Activated CD4-positive, alpha-beta T cell treated with anti-CD3 and anti-CD28 coated beads for 36 hours (primary cell): ENCODE data around the gene OAS3. TPM values are rescaled to one million over a fixed set of nuclear protein-coding genes. Genes with fewer than 3 reads are reported as not detected.
"Not testable (repeated sequence)": the region's sequence is repeated elsewhere in the genome, so short reads cannot be mapped to it uniquely, and the experiment has no call there.

Experiments used
- ATAC-seq: fragments of 200-7000 bp; cut with Tn5 transposase; one replicate; pipeline ENCODE4 v1.10.0; 2021; ENCODE audit warnings: mild to moderate bottlenecking, moderate library complexity
- CTCF ChIA-PET: fragments of 350-600 bp; sonication (Branson Sonifier 250); formaldehyde crosslinking; loops from one replicate; lab custom pipeline; 2021; ENCODE audit warnings: antibody characterized with exemption; lab: Charles Lee
- POLR2A ChIA-PET: fragments of 350-600 bp; sonication (Branson Sonifier 250); formaldehyde crosslinking; loops from one replicate; lab custom pipeline; 2021; ENCODE audit warnings: antibody characterized with exemption, inconsistent platforms; lab: Charles Lee
- DNase-seq: peaks from one replicate; pipeline ENCODE4 v3.0.0-alpha.2; 2020
- H3K27ac Mint-ChIP-seq: one replicate; pipeline ENCODE4 v1.8.0; 2021; ENCODE audit warnings: mixed read lengths
- H3K27me3 Mint-ChIP-seq: one replicate; pipeline ENCODE4 v1.8.0; 2021; ENCODE audit warnings: mixed read lengths
- H3K36me3 Mint-ChIP-seq: one replicate; pipeline ENCODE4 v1.8.0; 2021; ENCODE audit warnings: low read depth, mixed read lengths
- H3K4me1 Mint-ChIP-seq: one replicate; pipeline ENCODE4 v1.8.0; 2021; ENCODE audit warnings: mixed read lengths
- H3K4me3 Mint-ChIP-seq: one replicate; pipeline ENCODE4 v1.8.0; 2021; ENCODE audit warnings: mild to moderate bottlenecking, moderate library complexity, mixed read lengths
- H3K9me3 Mint-ChIP-seq: one replicate; pipeline ENCODE4 v1.8.0; 2021; ENCODE audit warnings: low read depth, mixed read lengths
- intact Hi-C, 2 experiments: fragments of 100-400 bp; cut with DNase I in 1 of 2; cut with micrococcal nuclease in 1 of 2; formaldehyde crosslinking; loops; one replicate each; pipeline versions ENCODE4 v1.14.2 to v1.15.1; 2022 to 2024; cut with DNase I, micrococcal nuclease
- total RNA-seq, 2 experiments: library from RNA; stranded (reverse); gene quantifications; one replicate each; pipeline ENCODE4 v1.2.3, GENCODE V29; 2021

OAS3 gene
- total RNA-seq, 2 experiments from 2014 or later, result 32.1 to 35.3 TPM

GRCh38 chr12:112905451-112906089, 32.7 kb upstream of the OAS3 start:
- peaks cover 7% of the 10 kb centered on the region for H3K36me3 Mint-ChIP-seq
- peak overlapping the region; percentile 23 for H3K27ac Mint-ChIP-seq
- no peaks in the 10 kb centered on the region for H3K27me3 Mint-ChIP-seq
- DNase-seq (no peak), ATAC-seq (no peak)
- no peaks in the 10 kb centered on the region for H3K9me3 Mint-ChIP-seq
- ChIA-PET POLR2A (no interaction called here), CTCF (interaction anchor here (3.1 kb wide), 1 partner anchor 88 kb away, joined by 17 read pairs; no protein-coding TSS in a partner anchor)
- H3K4me1 Mint-ChIP-seq, result peaks cover 54% of the 10 kb centered on the region
- H3K4me3 Mint-ChIP-seq, result no peak overlapping the region
- intact Hi-C loops, result loop anchor here (2.0 to 10.0 kb wide), 5 partner anchors 31 to 1059 kb away; partner anchors contain the start of genes OAS2 (in 1 of the 2), OAS3 (in 1 of the 2) and RBM19 (in 1 of the 2)

GRCh38 chr12:112906712-112907414, 31.4 kb upstream of the OAS3 start, which contains the start of gene OAS1:
Gene OAS1 (plus strand): TSS chr12:112906962. CDS start chr12:112907040, 78 bp downstream.
- H3K4me3 Mint-ChIP-seq, result peak within 1 kb of the TSS; percentile 85
- no peaks in the 10 kb centered on the region for H3K27me3 Mint-ChIP-seq
- DNase-seq, result peak; percentile 55
- H3K27ac Mint-ChIP-seq, result peak within 1 kb of the TSS; percentile 95
- ChIA-PET POLR2A (interaction anchor here (0.7 to 1.3 kb wide), 3 partner anchors 12 to 85 kb away, joined by 3 to 11 read pairs (median 4); partner anchors contain the start of gene OAS2), CTCF (interaction anchor here (0.6 to 3.1 kb wide), 6 partner anchors 72 to 250 kb away, joined by 3 to 17 read pairs (median 4); partner anchors contain the start of gene OAS2)
- peaks cover 15% of the 10 kb centered on the region for H3K36me3 Mint-ChIP-seq
- peaks cover 56% of the 10 kb centered on the region for H3K4me1 Mint-ChIP-seq
- no peaks in the 10 kb centered on the region for H3K9me3 Mint-ChIP-seq
- intact Hi-C loops, result loop anchor here (1.0 to 10.0 kb wide), 6 partner anchors 30 to 1058 kb away; partner anchors contain the start of genes OAS2 (in 2 of the 2), OAS3 (in 1 of the 2) and RBM19 (in 1 of the 2)
- ATAC-seq, result peak; percentile 85

- Mint-ChIP-seq H3K9me3 (peaks cover 2% of the 10 kb centered on the region), H3K36me3 (peaks cover 22% of the 10 kb centered on the region), H3K27me3 (no peaks in the 10 kb centered on the region), H3K4me3 (peak overlapping the region; percentile 85), H3K4me1 (peaks cover 52% of the 10 kb centered on the region), H3K27ac (peak overlapping the region; percentile 95)
- POLR2A ChIA-PET, result interaction anchor here (0.5 to 1.3 kb wide), 3 partner anchors 13 to 73 kb away, joined by 3 to 11 read pairs (median 3); partner anchors contain the start of gene OAS2
- DNase-seq (no peak), ATAC-seq (peak; percentile 33)
- intact Hi-C loops, result loop anchor here (1.0 to 10.0 kb wide), 6 partner anchors 29 to 1057 kb away; partner anchors contain the start of genes OAS2 (in 2 of the 2), OAS3 (in 1 of the 2) and RBM19 (in 1 of the 2)
- CTCF ChIA-PET, result interaction anchor here (0.6 to 3.1 kb wide), 9 partner anchors 10 to 249 kb away, joined by 3 to 17 read pairs (median 4); partner anchors contain the start of gene OAS2
Measured at GRCh38 chr12:112907415-112908157, 30.7 kb upstream of the OAS3 start.

GRCh38 chr12:112908548-112908947, 29.7 kb upstream of the OAS3 start:
- ATAC-seq (no peak), DNase-seq (peak; percentile 50)
- CTCF ChIA-PET, result interaction anchor here (0.7 to 4.1 kb wide), 6 partner anchors 8 to 85 kb away, joined by 3 to 17 read pairs (median 4); no protein-coding TSS in a partner anchor
- Mint-ChIP-seq H3K9me3 (peaks cover 11% of the 10 kb centered on the region), H3K4me1 (peaks cover 48% of the 10 kb centered on the region), H3K4me3 (peak overlapping the region; percentile 85), H3K27me3 (no peaks in the 10 kb centered on the region), H3K36me3 (peaks cover 31% of the 10 kb centered on the region), H3K27ac (peak overlapping the region; percentile 95)
- intact Hi-C loops, result loop anchor here in 1 of 2 experiments (5.0 to 10.0 kb wide), 2 partner anchors 189 to 1056 kb away; partner anchors contain the start of gene RBM19
- POLR2A ChIA-PET, result no interaction called here

GRCh38 chr12:112909693-112910092, 28.6 kb upstream of the OAS3 start:
- H3K4me1 Mint-ChIP-seq, result peaks cover 42% of the 10 kb centered on the region
- peaks cover 17% of the 10 kb centered on the region for H3K9me3 Mint-ChIP-seq
- H3K27me3 Mint-ChIP-seq, result no peaks in the 10 kb centered on the region
- POLR2A ChIA-PET, result no interaction called here
- ATAC-seq, result no peak
- DNase-seq, result no peak
- H3K27ac Mint-ChIP-seq, result no peak overlapping the region
- CTCF ChIA-PET, result interaction anchor here (4.1 kb wide), 1 partner anchor 9 kb away, joined by 15 read pairs; no protein-coding TSS in a partner anchor
- intact Hi-C loops, result loop anchor here in 1 of 2 experiments (5.0 to 10.0 kb wide), 2 partner anchors 188 to 1055 kb away; partner anchors contain the start of gene RBM19
- peaks cover 37% of the 10 kb centered on the region for H3K36me3 Mint-ChIP-seq
- H3K4me3 Mint-ChIP-seq, result peak overlapping the region; percentile 85

GRCh38 chr12:112913038-112913688, 25.1 kb upstream of the OAS3 start:
- ChIA-PET CTCF (interaction anchor here (0.6 kb wide), 1 partner anchor 123 kb away, joined by 3 read pairs; no protein-coding TSS in a partner anchor), POLR2A (no interaction called here)
- DNase-seq, result no peak
- Mint-ChIP-seq H3K36me3 (peaks cover 52% of the 10 kb centered on the region), H3K4me3 (no peak overlapping the region), H3K27ac (no peak overlapping the region), H3K4me1 (peaks cover 29% of the 10 kb centered on the region), H3K27me3 (no peaks in the 10 kb centered on the region), H3K9me3 (peaks cover 21% of the 10 kb centered on the region)
- ATAC-seq, result no peak
- intact Hi-C loops, result no loop called here

- H3K27me3 Mint-ChIP-seq, DNase-seq, H3K27ac Mint-ChIP-seq, intact Hi-C loops, POLR2A ChIA-PET, H3K4me3 Mint-ChIP-seq, ATAC-seq, CTCF ChIA-PET: not testable (repeated sequence)
- peaks cover 22% of the 10 kb centered on the region for H3K4me1 Mint-ChIP-seq
- peaks cover 59% of the 10 kb centered on the region for H3K36me3 Mint-ChIP-seq
- H3K9me3 Mint-ChIP-seq, result peaks cover 21% of the 10 kb centered on the region
Measured at GRCh38 chr12:112913888-112914287, 24.4 kb upstream of the OAS3 start.

GRCh38 chr12:112916270-112916669, 22.0 kb upstream of the OAS3 start:
- H3K36me3 Mint-ChIP-seq, result peaks cover 59% of the 10 kb centered on the region
- ChIA-PET CTCF (interaction anchor here (0.7 kb wide), 1 partner anchor 16 kb away, joined by 3 read pairs; no protein-coding TSS in a partner anchor), POLR2A (no interaction called here)
- no peak overlapping the region for H3K27ac Mint-ChIP-seq
- H3K9me3 Mint-ChIP-seq, result peaks cover 21% of the 10 kb centered on the region
- peaks cover 4% of the 10 kb centered on the region for H3K4me1 Mint-ChIP-seq
- H3K4me3 Mint-ChIP-seq, result no peak overlapping the region
- intact Hi-C loops, result no loop called here
- ATAC-seq (no peak), DNase-seq (no peak)
- no peaks in the 10 kb centered on the region for H3K27me3 Mint-ChIP-seq

- H3K27ac Mint-ChIP-seq, result no peak overlapping the region
- H3K4me3 Mint-ChIP-seq, result no peak overlapping the region
- POLR2A ChIA-PET, result no interaction called here
- peaks cover 36% of the 10 kb centered on the region for H3K36me3 Mint-ChIP-seq
- H3K4me1 Mint-ChIP-seq, result peaks cover 4% of the 10 kb centered on the region
- DNase-seq (no peak), ATAC-seq (no peak)
- CTCF ChIA-PET, result interaction anchor here (1.3 kb wide), 1 partner anchor 74 kb away, joined by 4 read pairs; no protein-coding TSS in a partner anchor
- no peaks in the 10 kb centered on the region for H3K27me3 Mint-ChIP-seq
- H3K9me3 Mint-ChIP-seq, result peaks cover 7% of the 10 kb centered on the region
- intact Hi-C loops, result no loop called here
Measured at GRCh38 chr12:112919121-112919520, 19.2 kb upstream of the OAS3 start.

GRCh38 chr12:112924986-112925385, 13.3 kb upstream of the OAS3 start:
- Mint-ChIP-seq H3K27me3 (no peaks in the 10 kb centered on the region), H3K4me1 (peaks cover 4% of the 10 kb centered on the region), H3K4me3 (no peak overlapping the region), H3K9me3 (peaks cover 6% of the 10 kb centered on the region), H3K36me3 (peaks cover 11% of the 10 kb centered on the region), H3K27ac (no peak overlapping the region)
- no peak for DNase-seq
- intact Hi-C loops, result no loop called here
- ATAC-seq, result no peak
- ChIA-PET POLR2A (interaction anchor here (0.6 to 0.8 kb wide), 2 partner anchors 13 to 854 kb away, joined by 3 to 4 read pairs; partner anchors contain the start of gene OAS3), CTCF (interaction anchor here (0.7 kb wide), 1 partner anchor 13 kb away, joined by 3 read pairs; no protein-coding TSS in a partner anchor)
